Measurements from ENCODE around the gene EPS15. TPM values are rescaled to one million over a fixed set of nuclear protein-coding genes. Genes with fewer than 3 reads are reported as not detected.

EPS15 gene
- polyA plus RNA-seq (19.4 to 35.3 TPM (median 33.2 TPM) in 3 replicates), polyA minus RNA-seq (9.4 to 59.2 TPM (median 30.4 TPM) in 3 replicates)
- 19.7 TPM for polyA plus RNA-seq (2011; ENCODE audit: low read depth)
- 18.5 and 34.7 TPM in 2 replicates for polyA plus RNA-seq (2011; cell fraction: cytosol; rRNA removed)
- 21.6 and 29.4 TPM in 2 replicates for polyA plus RNA-seq (2011; cell fraction: nucleus; rRNA removed)
- 20.2 and 20.4 TPM in 2 replicates for polyA plus RNA-seq (2012; ENCODE audit: low replicate concordance)
- polyA minus RNA-seq (2011; cell fraction: cytosol; rRNA and poly(A)+ RNA removed): 37.0 TPM
- 20.6 and 38.0 TPM in 2 replicates for polyA minus RNA-seq (2011; cell fraction: nucleus; rRNA and poly(A)+ RNA removed)

- dilution Hi-C loops (cut with MboI; ENCODE audit: extremely low pct_ligation_motif_present, low sequenced_read_pairs): no loop called here
- peak within 1 kb of the TSS; percentile 71 to 85 (median 82) for H3K4me3 ChIP-seq (ENCODE audit: control insufficient read depth in 2 of 3, extremely low read depth in 1 of 3, insufficient read depth in 2 of 3, low read depth in 1 of 3, low read length in 3 of 3)
Measured at GRCh38 chr1:51519048-51519864, at the start of gene EPS15. EPS15 (minus strand) TSS chr1:51519266; CDS start chr1:51519231, 35 bp downstream.

GRCh38 chr1:51568231-51568935 lies 49.3 kb upstream of the EPS15 start:
- Histone ChIP-seq H3K9me3 (ENCODE audit: control insufficient read depth, low read depth, low read length) (no peaks in the 10 kb centered on the region), H3K79me2 (ENCODE audit: control insufficient read depth, insufficient read depth, low read length) (no peaks in the 10 kb centered on the region), H2AFZ (ENCODE audit: control insufficient read depth, low read length) (no peak overlapping the region), H3K27ac (ENCODE audit: control insufficient read depth, insufficient read depth, low read length) (no peak overlapping the region), H3K4me2 (ENCODE audit: control insufficient read depth, extremely low read depth, insufficient read depth, low read depth, low read length) (no peak overlapping the region), H4K20me1 (ENCODE audit: control insufficient read depth, extremely low read depth, insufficient read depth, low read length) (no peaks in the 10 kb centered on the region), H3K4me1 (ENCODE audit: control insufficient read depth, extremely low read depth, insufficient read depth, low read length) (peaks cover 50% of the 10 kb centered on the region), H3K9me1 (ENCODE audit: control insufficient read depth, extremely low read depth, insufficient read depth, low read length) (no peaks in the 10 kb centered on the region), H3K9ac (ENCODE audit: control insufficient read depth, extremely low read depth, insufficient read depth, low read length) (no peak overlapping the region), H3K4me3 (ENCODE audit: control insufficient read depth in 2 of 3, extremely low read depth in 1 of 3, insufficient read depth in 2 of 3, low read depth in 1 of 3, low read length in 3 of 3) (no peak overlapping the region), H3K36me3 (ENCODE audit: control insufficient read depth in 2 of 2, extremely low read depth in 1 of 2, insufficient read depth in 2 of 2, low read length in 2 of 2) (no peaks in the 10 kb centered on the region), H3K27me3 (ENCODE audit: control insufficient read depth, extremely low read depth, insufficient read depth, low read length) (no peaks in the 10 kb centered on the region)
- dilution Hi-C loops (cut with MboI; ENCODE audit: extremely low pct_ligation_motif_present, low sequenced_read_pairs): no loop called here
- no peak for DNase-seq (ENCODE audit: low read depth, low spot score)
- no peak for FAIRE-seq
- TF ChIP-seq CTCF (optimal IDR thresholded peaks at IDR 0.05 in 1 of 3, IDR thresholded peaks at IDR 0.05 in 1 of 3, conservative IDR thresholded peaks at IDR 0.05 in 1 of 3; ENCODE audit: extremely low read depth in 1 of 3, insufficient read depth in 2 of 3, low read length in 3 of 3) (no peak), EZH2 (IDR thresholded peaks at IDR 0.05; ENCODE audit: low read length) (no peak)

More at GRCh38 chr1:51519048-51519864, at the start of gene EPS15:
- DNase-seq (ENCODE audit: low read depth, low spot score) (no peak), FAIRE-seq (no peak)
- peaks cover 30% of the 10 kb centered on the region for H3K4me1 ChIP-seq (ENCODE audit: control insufficient read depth, extremely low read depth, insufficient read depth, low read length)
- H4K20me1 ChIP-seq (ENCODE audit: control insufficient read depth, extremely low read depth, insufficient read depth, low read length): no peaks in the 10 kb centered on the region
- peak within 1 kb of the TSS; percentile 59 for H2AFZ ChIP-seq (ENCODE audit: control insufficient read depth, low read length)
- peak within 1 kb of the TSS; percentile 74 for H3K4me2 ChIP-seq (ENCODE audit: control insufficient read depth, extremely low read depth, insufficient read depth, low read depth, low read length)
- H3K27ac ChIP-seq (ENCODE audit: control insufficient read depth, insufficient read depth, low read length): peak within 1 kb of the TSS; percentile 83
- H3K27me3 ChIP-seq (ENCODE audit: control insufficient read depth, extremely low read depth, insufficient read depth, low read length): no peaks in the 10 kb centered on the region
- no peaks in the 10 kb centered on the region for H3K9me3 ChIP-seq (ENCODE audit: control insufficient read depth, low read depth, low read length)
- peaks cover 43% of the 10 kb centered on the region for H3K79me2 ChIP-seq (ENCODE audit: control insufficient read depth, insufficient read depth, low read length)
- TF ChIP-seq EZH2 (IDR thresholded peaks at IDR 0.05; ENCODE audit: low read length): no peak
- TF ChIP-seq CTCF (optimal IDR thresholded peaks at IDR 0.05 in 1 of 3, IDR thresholded peaks at IDR 0.05 in 1 of 3, conservative IDR thresholded peaks at IDR 0.05 in 1 of 3; ENCODE audit: extremely low read depth in 1 of 3, insufficient read depth in 2 of 3, low read length in 3 of 3): no peak
- H3K9ac ChIP-seq (ENCODE audit: control insufficient read depth, extremely low read depth, insufficient read depth, low read length): peak within 1 kb of the TSS; percentile 94
- no peaks in the 10 kb centered on the region for H3K9me1 ChIP-seq (ENCODE audit: control insufficient read depth, extremely low read depth, insufficient read depth, low read length)
- H3K36me3 ChIP-seq (ENCODE audit: control insufficient read depth in 2 of 2, extremely low read depth in 1 of 2, insufficient read depth in 2 of 2, low read length in 2 of 2): no peaks in the 10 kb centered on the region

Data from keratinocyte (primary cell).